Naive thymus-derived CD4-positive, alpha-beta T cell (primary cell): ENCODE data around the gene CKAP5. TPM values are rescaled to one million over a fixed set of nuclear protein-coding genes. Genes with fewer than 3 reads are reported as not detected.

Experiments used
- ATAC-seq: fragments of 150-1000 bp; cut with Tn5 transposase; 2 replicates; pipeline ENCODE4 v1.10.0; 2021; ENCODE audit warnings: mild to moderate bottlenecking, moderate library complexity
- CTCF ChIA-PET: fragments of 350-600 bp; sonication (Branson Sonifier 250); formaldehyde crosslinking; loops from one replicate; lab custom pipeline; 2021; ENCODE audit warnings: antibody characterized with exemption; lab: Charles Lee
- POLR2A ChIA-PET: fragments of 350-600 bp; sonication (Branson Sonifier 250); formaldehyde crosslinking; loops from one replicate; lab custom pipeline; 2021; ENCODE audit warnings: antibody characterized with exemption, inconsistent platforms; lab: Charles Lee
- DNase-seq, 9 donors: peaks; one replicate each; pipeline versions ENCODE4 v3.0.0 to v3.0.0-alpha.2; 2020 to 2022; ENCODE audit warnings: mixed read lengths in 1 of 9
- H3K27ac ChIP-seq: one replicate; pipeline ENCODE4 v1.7.0; 2013; ENCODE audit warnings: mild to moderate bottlenecking, low read depth, low read length, moderate library complexity
- H3K27me3 ChIP-seq, 2 donors: one replicate each; pipeline ENCODE4 v1.7.0; 2013; ENCODE audit warnings: low read length in 2 of 2, mild to moderate bottlenecking in 2 of 2, moderate library complexity in 2 of 2; ENCODE audit not compliant: control insufficient read depth in 2 of 2, insufficient read depth in 2 of 2
- H3K36me3 ChIP-seq, 3 experiments: 1 replicate in 2 of 3; 2 replicates in 1 of 3; pipeline ENCODE4 v1.7.0; 2013; ENCODE audit warnings: low read length in 3 of 3, mild to moderate bottlenecking in 3 of 3, moderate library complexity in 1 of 3; ENCODE audit not compliant: insufficient read depth in 3 of 3, control insufficient read depth in 2 of 3
- H3K4me1 ChIP-seq, 2 donors: one replicate each; pipeline ENCODE4 v1.7.0; 2013; ENCODE audit warnings: low read length in 2 of 2, mild to moderate bottlenecking in 2 of 2, moderate library complexity in 1 of 2; ENCODE audit not compliant: control insufficient read depth in 2 of 2, insufficient read depth in 2 of 2
- H3K4me3 ChIP-seq: 2 replicates; pipeline ENCODE4 v1.7.0; 2013; ENCODE audit warnings: mild to moderate bottlenecking, low read length
- H3K9me3 ChIP-seq, 3 experiments: 1 replicate in 2 of 3; 2 replicates in 1 of 3; pipeline ENCODE4 v1.7.0; 2013; ENCODE audit warnings: low read length in 3 of 3; ENCODE audit not compliant: control insufficient read depth in 2 of 3
- H3K27ac Mint-ChIP-seq, 9 donors: one replicate each; pipeline ENCODE4 v1.8.0; 2020 to 2022; ENCODE audit warnings: mixed read lengths in 9 of 9, mild to moderate bottlenecking in 8 of 9, moderate library complexity in 5 of 9, inconsistent platforms in 2 of 9
- H3K27me3 Mint-ChIP-seq, 5 donors: one replicate each; pipeline ENCODE4 v1.8.0; 2021 to 2022; ENCODE audit warnings: mixed read lengths in 5 of 5, mild to moderate bottlenecking in 1 of 5
- H3K36me3 Mint-ChIP-seq, 5 donors: one replicate each; pipeline ENCODE4 v1.8.0; 2020 to 2022; ENCODE audit warnings: mixed read lengths in 5 of 5, mild to moderate bottlenecking in 3 of 5, inconsistent platforms in 1 of 5
- H3K4me1 Mint-ChIP-seq, 7 donors: one replicate each; pipeline ENCODE4 v1.8.0; 2020 to 2022; ENCODE audit warnings: mixed read lengths in 7 of 7, mild to moderate bottlenecking in 3 of 7, inconsistent platforms in 1 of 7
- H3K4me3 Mint-ChIP-seq, 10 donors: one replicate each; pipeline ENCODE4 v1.8.0; 2020 to 2022; ENCODE audit warnings: mild to moderate bottlenecking in 10 of 10, mixed read lengths in 10 of 10, moderate library complexity in 6 of 10, inconsistent platforms in 2 of 10
- H3K9me3 Mint-ChIP-seq, 11 donors: one replicate each; pipeline ENCODE4 v1.8.0; 2020 to 2022; ENCODE audit warnings: mixed read lengths in 11 of 11, mild to moderate bottlenecking in 4 of 11, inconsistent platforms in 1 of 11, moderate library complexity in 1 of 11
- intact Hi-C, 2 donors: fragments of 100-400 bp; cut with micrococcal nuclease; formaldehyde crosslinking; loops; one replicate each; pipeline ENCODE4 v1.15.1; 2023
- polyA plus RNA-seq, 2 donors: library from polyadenylated mRNA; unstranded; fragments of 300-500 nt; fragmentation: Illumina TruSeq; gene quantifications; one replicate each; pipeline ENCODE4 v1.2.3, GENCODE V29; 2021
- total RNA-seq, 6 experiments: library from RNA in 5 of 6; stranded (reverse) in 5 of 6; gene quantifications; 1 replicate in 5 of 6; 2 replicates in 1 of 6; pipeline ENCODE4 v1.2.3 and lab custom pipeline; 2021 to 2026

The CKAP5 gene
- total and polyA plus RNA-seq, 7 experiments from 2014 or later: 10.9 to 126 (median 45.2) TPM

- intact Hi-C loops: no loop called here
- Mint-ChIP-seq H3K9me3 (no peaks in the 10 kb centered on the region), H3K4me1 (no peaks in the 10 kb centered on the region), H3K27me3 (no peaks in the 10 kb centered on the region), H3K4me3 (no peak overlapping the region), H3K36me3 (peaks cover 31 to 58% (median 39%) of the 10 kb centered on the region in 5 donors), H3K27ac (peak overlapping the region in 2 of 9 donors; percentile 7 to 26)
- Histone ChIP-seq H3K36me3 (peaks cover 13 to 78% (median 15%) of the 10 kb centered on the region in 3 experiments), H3K4me1 (no peaks in the 10 kb centered on the region), H3K27me3 (no peaks in the 10 kb centered on the region), H3K9me3 (no peaks in the 10 kb centered on the region), H3K27ac (no peak overlapping the region), H3K4me3 (no peak overlapping the region)
- POLR2A ChIA-PET: no interaction called here
- DNase-seq (no peak), ATAC-seq (peak; percentile 40)
- CTCF ChIA-PET: interaction anchor here (0.6 kb wide), 1 partner anchor 14 kb away, joined by 3 read pairs; no protein-coding TSS in a partner anchor
Measured at GRCh38 chr11:46755962-46756361, 90.1 kb downstream of the CKAP5 start.

DNA sequence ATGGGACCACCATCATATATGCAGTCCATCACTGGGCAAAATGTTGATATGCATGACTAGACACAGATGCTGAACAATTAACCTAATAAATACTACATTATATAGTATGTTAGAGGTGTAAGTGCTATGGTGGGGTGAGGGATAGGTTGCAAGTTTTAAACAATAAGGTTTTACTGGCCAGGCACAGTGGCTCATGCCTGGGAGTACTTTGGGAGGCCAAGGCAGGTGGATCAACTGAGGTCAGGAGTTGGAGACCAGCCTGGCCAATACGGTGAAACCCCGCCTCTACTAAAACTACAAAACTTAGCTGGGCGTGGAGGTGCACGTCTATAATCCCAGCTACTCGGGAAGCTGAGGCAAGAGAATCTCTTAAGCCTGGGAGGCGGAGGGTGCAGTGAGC lies 98.9 kb downstream of the CKAP5 start:
- no peak overlapping the region for H3K4me3 Mint-ChIP-seq
- ChIA-PET CTCF (interaction anchor here (0.6 kb wide), 1 partner anchor 259 kb away, joined by 7 read pairs; no protein-coding TSS in a partner anchor), POLR2A (no interaction called here)
- H3K4me1 ChIP-seq: no peaks in the 10 kb centered on the region
- H3K27ac Mint-ChIP-seq: peak overlapping the region in 3 of 9 donors; percentile 4 to 70 (median 61)
- no peaks in the 10 kb centered on the region for H3K27me3 ChIP-seq
- DNase-seq (no peak), ATAC-seq (no peak)
- H3K4me3 ChIP-seq: no peak overlapping the region
- H3K9me3 ChIP-seq: no peaks in the 10 kb centered on the region
- peaks cover 21 to 58% (median 41%) of the 10 kb centered on the region in 5 donors for H3K36me3 Mint-ChIP-seq
- no peaks in the 10 kb centered on the region for H3K9me3 Mint-ChIP-seq
- no peaks in the 10 kb centered on the region for H3K27me3 Mint-ChIP-seq
- H3K4me1 Mint-ChIP-seq: no peaks in the 10 kb centered on the region
- no peak overlapping the region for H3K27ac ChIP-seq
- intact Hi-C loops: no loop called here
- peaks cover 0 to 90% (median 21%) of the 10 kb centered on the region in 3 experiments for H3K36me3 ChIP-seq

DNA sequence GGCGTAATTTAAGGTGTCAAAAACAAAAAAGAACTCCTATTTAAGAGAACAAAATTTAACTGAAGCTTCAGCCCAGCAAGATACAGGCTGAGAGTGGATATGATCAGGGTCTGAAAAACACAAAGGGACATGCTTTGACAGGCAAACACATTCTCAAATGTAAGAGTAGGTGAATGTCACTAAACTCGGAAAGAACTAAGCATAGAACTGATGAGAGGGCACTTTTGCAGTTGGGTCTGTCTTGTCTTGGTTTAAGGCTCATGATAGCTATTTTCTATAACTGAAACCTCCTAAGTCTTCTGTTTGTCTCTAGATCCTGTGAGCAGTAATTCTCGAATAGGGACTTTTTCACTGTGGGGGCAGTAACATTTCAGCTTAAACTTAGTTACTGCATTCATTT lies 100.1 kb downstream of the CKAP5 start:
- ChIA-PET CTCF (no interaction called here), POLR2A (no interaction called here)
- DNase-seq: no peak
- Histone ChIP-seq H3K4me3 (no peak overlapping the region), H3K36me3 (peaks cover 0 to 88% (median 16%) of the 10 kb centered on the region in 3 experiments), H3K27me3 (no peaks in the 10 kb centered on the region), H3K27ac (no peak overlapping the region), H3K9me3 (no peaks in the 10 kb centered on the region), H3K4me1 (no peaks in the 10 kb centered on the region)
- H3K9me3 Mint-ChIP-seq: no peaks in the 10 kb centered on the region
- H3K4me1 Mint-ChIP-seq: no peaks in the 10 kb centered on the region
- ATAC-seq: no peak
- no peak overlapping the region for H3K4me3 Mint-ChIP-seq
- no peaks in the 10 kb centered on the region for H3K27me3 Mint-ChIP-seq
- H3K36me3 Mint-ChIP-seq: peaks cover 18 to 60% (median 39%) of the 10 kb centered on the region in 5 donors
- intact Hi-C loops: no loop called here
- H3K27ac Mint-ChIP-seq: peak overlapping the region in 1 of 9 donors; percentile 8

DNA sequence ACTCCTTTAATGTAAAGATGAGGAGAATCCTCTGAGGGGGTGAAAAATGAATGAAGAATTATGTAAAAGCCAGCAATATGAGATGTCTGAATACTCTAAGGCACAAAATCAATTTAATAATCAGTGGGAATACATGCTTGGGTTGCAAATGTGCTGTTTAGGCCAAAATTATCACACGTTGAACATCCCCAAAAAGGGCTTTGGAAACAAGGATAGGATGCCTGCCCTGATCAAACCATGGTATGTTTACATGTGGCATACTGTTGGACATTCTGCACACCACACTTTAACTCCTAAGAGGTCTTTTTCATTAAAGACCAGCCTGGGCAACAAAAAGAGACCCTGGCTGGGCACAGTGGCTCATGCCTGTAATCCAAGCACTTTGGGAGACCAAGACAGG lies 100.8 kb downstream of the CKAP5 start:
- Histone ChIP-seq H3K36me3 (peaks cover 0 to 81% (median 9%) of the 10 kb centered on the region in 3 experiments), H3K27ac (no peak overlapping the region), H3K27me3 (no peaks in the 10 kb centered on the region), H3K9me3 (no peaks in the 10 kb centered on the region), H3K4me3 (no peak overlapping the region), H3K4me1 (no peaks in the 10 kb centered on the region)
- CTCF ChIA-PET: no interaction called here
- POLR2A ChIA-PET: no interaction called here
- no peaks in the 10 kb centered on the region for H3K27me3 Mint-ChIP-seq
- DNase-seq (no peak), ATAC-seq (no peak)
- H3K4me1 Mint-ChIP-seq: no peaks in the 10 kb centered on the region
- H3K27ac Mint-ChIP-seq: no peak overlapping the region
- peaks cover 18 to 53% (median 33%) of the 10 kb centered on the region in 5 donors for H3K36me3 Mint-ChIP-seq
- H3K9me3 Mint-ChIP-seq: no peaks in the 10 kb centered on the region
- H3K4me3 Mint-ChIP-seq: no peak overlapping the region
- intact Hi-C loops: no loop called here

- ATAC-seq (no peak), DNase-seq (no peak)
- H3K27me3 ChIP-seq: no peaks in the 10 kb centered on the region
- no peaks in the 10 kb centered on the region for H3K27me3 Mint-ChIP-seq
- H3K4me1 ChIP-seq: no peaks in the 10 kb centered on the region
- ChIA-PET CTCF (no interaction called here), POLR2A (no interaction called here)
- H3K4me3 ChIP-seq: no peak overlapping the region
- no peaks in the 10 kb centered on the region for H3K9me3 ChIP-seq
- no peak overlapping the region for H3K4me3 Mint-ChIP-seq
- no peaks in the 10 kb centered on the region for H3K4me1 Mint-ChIP-seq
- H3K36me3 ChIP-seq: peaks cover 0 to 67% (median 8%) of the 10 kb centered on the region in 3 experiments
- H3K27ac ChIP-seq: no peak overlapping the region
- intact Hi-C loops: no loop called here
- H3K36me3 Mint-ChIP-seq: peaks cover 13 to 45% (median 25%) of the 10 kb centered on the region in 5 donors
- peak overlapping the region in 2 of 9 donors; percentile 38 to 72 for H3K27ac Mint-ChIP-seq
- H3K9me3 Mint-ChIP-seq: peaks cover 0 to 2% (median 0%) of the 10 kb centered on the region in 11 donors
Measured at GRCh38 chr11:46743693-46744339, 102.3 kb downstream of the CKAP5 start.

GRCh38 chr11:46743043-46743442 lies 103.0 kb downstream of the CKAP5 start:
- Mint-ChIP-seq H3K36me3 (peaks cover 13 to 41% (median 22%) of the 10 kb centered on the region in 5 donors), H3K4me1 (no peaks in the 10 kb centered on the region), H3K27me3 (no peaks in the 10 kb centered on the region), H3K9me3 (peaks cover 0 to 2% (median 0%) of the 10 kb centered on the region in 11 donors), H3K4me3 (no peak overlapping the region), H3K27ac (peak overlapping the region in 1 of 9 donors; percentile 23)
- DNase-seq: no peak
- Histone ChIP-seq H3K27ac (no peak overlapping the region), H3K9me3 (no peaks in the 10 kb centered on the region), H3K4me1 (no peaks in the 10 kb centered on the region), H3K27me3 (no peaks in the 10 kb centered on the region), H3K4me3 (no peak overlapping the region), H3K36me3 (peaks cover 0 to 63% (median 8%) of the 10 kb centered on the region in 3 experiments)
- CTCF ChIA-PET: no interaction called here
- ATAC-seq: no peak
- POLR2A ChIA-PET: no interaction called here
- intact Hi-C loops: no loop called here
